ENCODE data around the gene CCDC134. TPM values are rescaled to one million over a fixed set of nuclear protein-coding genes. Genes with fewer than 3 reads are reported as not detected.

Gene CCDC134
- total and polyA plus RNA-seq, 2 of the 8 experiments (the other 6 are each of a cell fraction or from before 2014, with no cell fraction given) = 7.7 to 20.0 TPM

DNA sequence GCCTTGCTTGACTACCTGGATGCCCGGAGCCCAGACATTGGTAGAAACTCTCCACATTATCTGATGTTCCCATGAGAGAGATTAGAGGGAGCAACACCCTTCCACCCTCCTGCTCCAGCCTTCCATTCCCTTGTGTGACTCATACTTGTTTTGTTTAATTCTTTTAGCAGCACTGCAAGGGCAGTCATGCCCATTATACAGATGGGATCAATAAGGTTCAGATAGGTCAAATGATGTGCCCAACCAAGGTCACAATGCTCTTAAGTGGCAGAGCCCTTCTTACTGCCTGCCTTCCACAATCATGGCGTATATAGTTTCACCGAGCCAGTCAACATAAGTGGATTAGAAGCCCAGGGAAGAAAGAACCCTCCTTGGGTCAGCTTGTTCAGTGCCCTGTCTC, 6.6 kb upstream of the CCDC134 start:
- H3K9me3 ChIP-seq (ENCODE audit: insufficient read depth in 2 of 2, low read depth in 1 of 2, low read length in 1 of 2) = no peaks in the 10 kb centered on the region
- H2AFZ ChIP-seq (ENCODE audit: low read length) = no peak overlapping the region
- no peak overlapping the region for H3K4me3 ChIP-seq (ENCODE audit: extremely low read depth in 1 of 4, insufficient read depth in 2 of 4, low read depth in 3 of 4, low read length in 4 of 4)
- no peak overlapping the region for H3K4ac ChIP-seq (replicated peaks; ENCODE audit: insufficient read length, low read depth, low read length)
- H4K91ac ChIP-seq (replicated peaks; ENCODE audit: insufficient read length, low read length) = no peak overlapping the region
- H3K56ac ChIP-seq (replicated peaks; ENCODE audit: insufficient read length, low read depth, low read length) = no peak overlapping the region
- no peak for TF ChIP-seq POU5F1 (IDR thresholded peaks at IDR 0.05; ENCODE audit: low read depth, low read length)
- no peak for TF ChIP-seq EGR1 (IDR thresholded peaks at IDR 0.05; ENCODE audit: borderline replicate concordance, low read depth, low read length)
- TF ChIP-seq TCF12 (IDR thresholded peaks at IDR 0.05; ENCODE audit: low read depth, low read length) = no peak
- TF ChIP-seq POLR2A (IDR thresholded peaks at IDR 0.05; ENCODE audit: control extremely low read depth in 1 of 2, low read depth in 2 of 2, low read length in 2 of 2) = no peak
- no peak for TF ChIP-seq SAP30 (IDR thresholded peaks at IDR 0.05; ENCODE audit: insufficient read depth, insufficient replicate concordance, low read length)
- TF ChIP-seq, protein P1, sequence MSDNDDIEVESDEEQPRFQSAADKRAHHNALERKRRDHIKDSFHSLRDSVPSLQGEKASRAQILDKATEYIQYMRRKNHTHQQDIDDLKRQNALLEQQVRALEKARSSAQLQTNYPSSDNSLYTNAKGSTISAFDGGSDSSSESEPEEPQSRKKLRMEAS (IDR thresholded peaks at IDR 0.05) = no peak
- TF ChIP-seq SRF (IDR thresholded peaks at IDR 0.05; ENCODE audit: low read depth, low read length) = no peak
- no peak for TF ChIP-seq CBX8 (IDR thresholded peaks at IDR 0.05; ENCODE audit: borderline replicate concordance, low read depth, low read length)
- no peak for TF ChIP-seq BCL11A (IDR thresholded peaks at IDR 0.05; ENCODE audit: low read depth in 2 of 2, low read length in 2 of 2)
- no peak for TF ChIP-seq SUZ12 (IDR thresholded peaks at IDR 0.05; ENCODE audit: low read length)
- no peak for TF ChIP-seq TBP (IDR thresholded peaks at IDR 0.05; ENCODE audit: low read depth, low read length)
- TF ChIP-seq SP1 (IDR thresholded peaks at IDR 0.05; ENCODE audit: low read depth, low read length) = no peak
- TF ChIP-seq TEAD4 (IDR thresholded peaks at IDR 0.05; ENCODE audit: low read depth, low read length) = no peak
- H3K9ac ChIP-seq (replicated peaks in 1 of 4; ENCODE audit: extremely low read depth in 1 of 4, low read depth in 3 of 4, low read length in 3 of 4) = no peak overlapping the region
- ChIA-PET POLR2A (ENCODE audit: partially characterized antibody) (no interaction called here), CTCF (ENCODE audit: partially characterized antibody) (interaction anchor here (2.1 kb wide), 1 partner anchor 48 kb away, joined by 8 read pairs; no protein-coding TSS in a partner anchor)
- FAIRE-seq = no peak
- H3K36me3 ChIP-seq (ENCODE audit: control insufficient read depth in 2 of 4, insufficient read depth in 4 of 4, low read length in 3 of 4) = no peaks in the 10 kb centered on the region
- H3K79me1 ChIP-seq (ENCODE audit: low read depth, low read length) = no peaks in the 10 kb centered on the region
- H3K14ac ChIP-seq (ENCODE audit: insufficient read length) = no peak overlapping the region
- H3K23ac ChIP-seq (ENCODE audit: insufficient read length) = no peak overlapping the region
- H3K4me1 ChIP-seq (replicated peaks in 1 of 4; ENCODE audit: control insufficient read depth in 3 of 4, insufficient read depth in 4 of 4, low read length in 3 of 4) = no peaks in the 10 kb centered on the region
- H3K79me2 ChIP-seq (ENCODE audit: control insufficient read depth in 1 of 2, insufficient read depth in 2 of 2, low read length in 2 of 2) = no peaks in the 10 kb centered on the region
- H4K8ac ChIP-seq (ENCODE audit: extremely low read depth, insufficient read depth, low read length) = no peak overlapping the region
- no peak overlapping the region for H4K5ac ChIP-seq (ENCODE audit: insufficient read length, low read depth, low read length)
- H2BK20ac ChIP-seq (ENCODE audit: low read length) = no peak overlapping the region
- H3K27ac ChIP-seq (ENCODE audit: low read depth, low read length) = no peak overlapping the region
- no peak overlapping the region for H2BK15ac ChIP-seq (ENCODE audit: low read length)
- no peak overlapping the region for H3K4me2 ChIP-seq (ENCODE audit: insufficient read depth in 1 of 2, low read depth in 2 of 2, low read length in 2 of 2)
- no peak overlapping the region for H2BK5ac ChIP-seq (ENCODE audit: low read depth, low read length)
- no peaks in the 10 kb centered on the region for H4K20me1 ChIP-seq (replicated peaks in 1 of 2; ENCODE audit: control insufficient read depth in 1 of 2, insufficient read depth in 2 of 2, low read length in 2 of 2)
- no peak for DNase-seq (ENCODE audit: low read depth in 1 of 2, low spot score in 2 of 2)
- no peak overlapping the region for H2AK5ac ChIP-seq (ENCODE audit: low read depth, low read length)
- H3K18ac ChIP-seq (ENCODE audit: extremely low read depth, low read length) = no peak overlapping the region
- H3K27me3 ChIP-seq (replicated peaks in 1 of 4; ENCODE audit: control insufficient read depth in 3 of 4, extremely low read depth in 1 of 4, insufficient read depth in 3 of 4, low read length in 3 of 4) = no peaks in the 10 kb centered on the region; a peak in 1 of 7 replicates
- H2BK12ac ChIP-seq (ENCODE audit: low read depth, low read length) = no peak overlapping the region
- H2BK120ac ChIP-seq (replicated peaks; ENCODE audit: low read depth, low read length) = no peak overlapping the region
- no peaks in the 10 kb centered on the region; the same call in 1 of the 2 replicates for H3K23me2 ChIP-seq (ENCODE audit: low read depth, low read length)
- WGBS, 2 experiments (ENCODE audit: extremely low coverage in 1 of 2, insufficient coverage in 1 of 2, insufficient read length in 1 of 2, insufficient replicate concordance in 2 of 2, low coverage in 1 of 2, low lambda C conversion rate in 2 of 2, missing lambda C conversion rate in 1 of 2) = 94% methylated on average over 3 of the region's 3 CpGs; no CpG with 5 or more reads in 1 of the 2 experiments

Measured in H1 (cell line).